Measurements from ENCODE around the gene RABGAP1L.

RABGAP1L gene

DNA sequence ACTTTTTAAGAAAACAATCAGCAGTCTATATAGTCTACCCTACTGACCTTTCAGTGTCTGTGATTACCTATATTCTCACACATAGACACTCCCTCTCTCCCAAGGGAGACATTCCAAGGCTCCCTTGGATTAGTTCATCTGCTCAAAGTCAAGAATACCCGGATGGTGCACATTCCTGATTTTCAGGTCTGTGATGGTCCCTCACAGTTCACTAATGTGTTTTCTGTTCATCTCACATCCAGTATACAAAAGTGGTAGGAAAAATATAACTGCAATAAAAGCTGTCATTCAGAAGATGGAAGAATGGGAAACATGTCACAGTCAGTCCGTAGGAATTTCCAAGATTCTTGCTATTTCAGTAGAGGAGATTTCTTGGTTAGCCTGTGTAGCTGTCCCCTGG lies 616.3 kb downstream of the RABGAP1L start:
- DNase-seq (ENCODE audit: low read depth) = no peak
- TF ChIP-seq, protein P1, sequence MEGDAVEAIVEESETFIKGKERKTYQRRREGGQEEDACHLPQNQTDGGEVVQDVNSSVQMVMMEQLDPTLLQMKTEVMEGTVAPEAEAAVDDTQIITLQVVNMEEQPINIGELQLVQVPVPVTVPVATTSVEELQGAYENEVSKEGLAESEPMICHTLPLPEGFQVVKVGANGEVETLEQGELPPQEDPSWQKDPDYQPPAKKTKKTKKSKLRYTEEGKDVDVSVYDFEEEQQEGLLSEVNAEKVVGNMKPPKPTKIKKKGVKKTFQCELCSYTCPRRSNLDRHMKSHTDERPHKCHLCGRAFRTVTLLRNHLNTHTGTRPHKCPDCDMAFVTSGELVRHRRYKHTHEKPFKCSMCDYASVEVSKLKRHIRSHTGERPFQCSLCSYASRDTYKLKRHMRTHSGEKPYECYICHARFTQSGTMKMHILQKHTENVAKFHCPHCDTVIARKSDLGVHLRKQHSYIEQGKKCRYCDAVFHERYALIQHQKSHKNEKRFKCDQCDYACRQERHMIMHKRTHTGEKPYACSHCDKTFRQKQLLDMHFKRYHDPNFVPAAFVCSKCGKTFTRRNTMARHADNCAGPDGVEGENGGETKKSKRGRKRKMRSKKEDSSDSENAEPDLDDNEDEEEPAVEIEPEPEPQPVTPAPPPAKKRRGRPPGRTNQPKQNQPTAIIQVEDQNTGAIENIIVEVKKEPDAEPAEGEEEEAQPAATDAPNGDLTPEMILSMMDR (conservative IDR thresholded peaks at IDR 0.05; ENCODE audit: low read depth, low read length) = no peak
- no peak overlapping the region for H3K4me3 ChIP-seq (ENCODE audit: low read length)

GRCh38 chr1:174777262-174777661 lies 617.9 kb downstream of the RABGAP1L start:
- no peak overlapping the region for H3K4me3 ChIP-seq (ENCODE audit: low read length)
- DNase-seq (ENCODE audit: low read depth) = no peak
- TF ChIP-seq, protein P1 (conservative IDR thresholded peaks at IDR 0.05; ENCODE audit: low read depth, low read length) = no peak

- DNase-seq (ENCODE audit: low read depth) = no peak
- H3K4me3 ChIP-seq (ENCODE audit: low read length) = peak overlapping the region; percentile 2
- TF ChIP-seq, protein P1 (conservative IDR thresholded peaks at IDR 0.05; ENCODE audit: low read depth, low read length) = no peak
Observed at GRCh38 chr1:174785510-174785909, 626.2 kb downstream of the RABGAP1L start.

DNA sequence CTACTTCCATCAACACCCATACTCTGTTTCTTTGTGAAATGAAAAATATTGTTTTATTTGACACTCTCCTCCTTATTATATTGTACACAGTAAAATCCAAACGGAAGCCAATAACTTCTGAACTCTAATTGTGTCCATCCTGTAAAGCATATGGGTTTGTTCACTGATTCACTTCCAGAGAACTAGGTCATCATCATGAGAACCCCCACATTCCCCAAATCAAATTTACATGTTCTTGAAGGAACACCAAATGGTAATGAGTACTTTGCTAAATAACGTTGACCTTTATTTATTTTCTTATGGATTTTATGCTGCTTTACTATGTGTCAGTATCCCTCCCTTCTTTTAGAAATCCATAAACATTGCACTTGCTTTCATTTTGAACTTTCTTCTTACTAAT lies 627.0 kb downstream of the RABGAP1L start:
- no peak overlapping the region for H3K4me3 ChIP-seq (ENCODE audit: low read length)
- TF ChIP-seq, protein P1 (conservative IDR thresholded peaks at IDR 0.05; ENCODE audit: low read depth, low read length) = no peak
- DNase-seq (ENCODE audit: low read depth) = no peak

- TF ChIP-seq, protein P1 (conservative IDR thresholded peaks at IDR 0.05; ENCODE audit: low read depth, low read length) = no peak
- no peak overlapping the region for H3K4me3 ChIP-seq (ENCODE audit: low read length)
- DNase-seq (ENCODE audit: low read depth) = no peak
Observed at GRCh38 chr1:174786760-174787159, 627.4 kb downstream of the RABGAP1L start.

GRCh38 chr1:174788981-174789380 lies 629.7 kb downstream of the RABGAP1L start:
- H3K4me3 ChIP-seq (ENCODE audit: low read length) = no peak overlapping the region
- no peak for DNase-seq (ENCODE audit: low read depth)
- TF ChIP-seq, protein P1 (conservative IDR thresholded peaks at IDR 0.05; ENCODE audit: low read depth, low read length) = no peak

DNA sequence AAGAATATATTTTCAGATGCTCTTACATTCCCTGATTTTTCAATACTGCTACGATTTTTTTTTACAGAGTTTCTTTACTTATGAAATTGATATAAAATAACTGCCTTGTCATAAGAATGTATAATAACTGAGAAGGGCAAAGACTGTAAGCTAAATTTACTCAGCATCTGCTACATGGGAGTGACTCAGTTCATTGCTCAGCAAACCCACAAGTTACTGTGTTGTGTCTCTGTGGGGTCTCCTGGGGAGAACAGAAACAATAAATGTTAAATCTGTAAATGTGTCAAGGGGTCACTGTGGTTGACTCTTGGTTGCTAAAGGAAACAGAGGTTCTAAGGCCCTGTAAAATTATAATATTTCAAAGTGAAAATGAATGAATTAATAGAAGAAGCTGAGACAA lies 630.1 kb downstream of the RABGAP1L start:
- DNase-seq (ENCODE audit: low read depth) = no peak
- TF ChIP-seq, protein P1 (conservative IDR thresholded peaks at IDR 0.05; ENCODE audit: low read depth, low read length) = no peak
- no peak overlapping the region for H3K4me3 ChIP-seq (ENCODE audit: low read length)

All from retinal pigment epithelial cell (primary cell).